ENCODE data around the gene MCEE.

Gene MCEE

GRCh38 chr2:71129114-71129901 is 721 bp downstream of the MCEE start:
- no peak for DNase-seq (ENCODE audit: low read depth)
- no peak for TF ChIP-seq CTCF (conservative IDR thresholded peaks at IDR 0.05; ENCODE audit: control insufficient read depth, insufficient read depth, low read depth, low read length)
- peak overlapping the region; percentile 98 for H3K4me3 ChIP-seq (ENCODE audit: control insufficient read depth, low read depth, low read length)

GRCh38 chr2:71126957-71127356 is 3.1 kb downstream of the MCEE start:
- no peak for TF ChIP-seq CTCF (conservative IDR thresholded peaks at IDR 0.05; ENCODE audit: control insufficient read depth, insufficient read depth, low read depth, low read length)
- DNase-seq (ENCODE audit: low read depth) = no peak

GRCh38 chr2:71125506-71126294 is 4.3 kb downstream of the MCEE start:
- no peak overlapping the region for H3K4me3 ChIP-seq (ENCODE audit: control insufficient read depth, low read depth, low read length)
- no peak for DNase-seq (ENCODE audit: low read depth)
- no peak for TF ChIP-seq CTCF (conservative IDR thresholded peaks at IDR 0.05; ENCODE audit: control insufficient read depth, insufficient read depth, low read depth, low read length)

More at GRCh38 chr2:71126957-71127356, 3.1 kb downstream of the MCEE start:
- H3K4me3 ChIP-seq (ENCODE audit: control insufficient read depth, low read depth, low read length) = no peak overlapping the region

GRCh38 chr2:71122387-71123298 is 7.4 kb downstream of the MCEE start:
- H3K4me3 ChIP-seq (ENCODE audit: control insufficient read depth, low read depth, low read length) = no peak overlapping the region
- TF ChIP-seq CTCF (conservative IDR thresholded peaks at IDR 0.05; ENCODE audit: control insufficient read depth, insufficient read depth, low read depth, low read length) = no peak
- peak; percentile 49 for DNase-seq (ENCODE audit: low read depth)

GRCh38 chr2:71121479-71121878 is 8.6 kb downstream of the MCEE start:
- no peak for TF ChIP-seq CTCF (conservative IDR thresholded peaks at IDR 0.05; ENCODE audit: control insufficient read depth, insufficient read depth, low read depth, low read length)
- no peak overlapping the region for H3K4me3 ChIP-seq (ENCODE audit: control insufficient read depth, low read depth, low read length)
- no peak for DNase-seq (ENCODE audit: low read depth)

- no peak overlapping the region for H3K4me3 ChIP-seq (ENCODE audit: control insufficient read depth, low read depth, low read length)
- no peak for TF ChIP-seq CTCF (conservative IDR thresholded peaks at IDR 0.05; ENCODE audit: control insufficient read depth, insufficient read depth, low read depth, low read length)
- DNase-seq (ENCODE audit: low read depth) = peak; percentile 16
Observed at GRCh38 chr2:71120195-71120594, 9.8 kb downstream of the MCEE start.
